ENCODE data around the gene COLGALT1. TPM values are rescaled to one million over a fixed set of nuclear protein-coding genes. Genes with fewer than 3 reads are reported as not detected.
A peak's percentile ranks its signal among the peaks of the same experiment; 100 is the strongest.

COLGALT1 gene
- total and polyA plus RNA-seq, 9 of the 15 experiments (the other 6 are each of a cell fraction or from before 2014, with no cell fraction given): 4.9 to 119 (median 82.6) TPM

- TF ChIP-seq, protein P1, sequence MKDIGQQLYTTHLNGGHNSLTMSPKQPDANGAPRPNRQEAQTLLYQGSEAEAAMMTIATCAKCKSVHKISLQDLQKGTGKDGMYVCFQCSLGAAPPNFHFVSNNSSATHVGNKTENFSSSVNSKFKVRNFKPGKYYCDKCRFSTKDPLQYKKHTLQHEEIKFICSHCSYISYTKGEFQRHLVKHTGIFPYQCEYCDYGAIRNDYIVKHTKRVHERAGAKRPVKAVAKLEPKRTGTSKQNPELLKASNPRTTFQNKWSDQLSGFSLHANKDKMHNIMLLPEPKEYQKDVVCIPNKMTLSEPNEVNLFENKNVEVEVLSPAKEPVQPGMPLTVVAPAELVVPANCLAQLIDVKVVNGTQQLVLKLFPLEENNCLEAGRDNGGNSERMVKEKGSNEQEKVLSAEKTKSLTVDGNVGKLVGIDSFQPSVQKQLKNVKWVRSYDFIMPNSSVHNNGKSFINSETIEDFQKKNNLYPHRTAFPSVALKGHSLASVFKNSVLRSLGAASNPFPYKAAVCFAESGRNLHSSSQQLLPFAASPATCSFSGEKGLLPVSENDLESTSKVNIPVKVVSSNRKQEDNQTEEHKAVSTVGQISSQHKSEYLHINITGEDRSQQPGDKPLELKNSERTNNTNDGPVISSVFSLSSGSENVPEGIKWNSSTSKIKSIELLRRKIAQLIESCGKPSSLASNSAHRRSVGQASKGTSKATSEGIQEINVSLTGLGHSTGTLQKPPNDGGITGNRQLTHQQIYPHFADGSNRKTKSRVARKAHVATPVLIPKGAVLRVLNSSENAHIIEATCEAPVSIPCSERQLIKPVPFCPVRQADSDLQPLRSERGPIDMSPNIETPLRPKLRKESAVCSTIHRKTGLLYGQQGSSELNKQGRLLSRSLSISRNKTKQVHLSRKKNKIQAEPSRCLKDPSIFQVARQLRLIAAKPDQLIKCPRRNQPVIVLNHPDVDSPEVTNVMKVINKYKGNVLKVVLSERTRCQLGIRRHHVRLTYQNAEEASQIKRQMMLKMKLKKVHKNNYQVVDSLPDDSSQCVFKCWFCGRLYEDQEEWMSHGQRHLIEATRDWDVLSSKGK (CRISPR knock-in tag; IDR thresholded peaks at IDR 0.05): no peak
- TF ChIP-seq CXXC5 (CRISPR knock-in tag; IDR thresholded peaks at IDR 0.05): no peak
- TF ChIP-seq, protein P2, sequence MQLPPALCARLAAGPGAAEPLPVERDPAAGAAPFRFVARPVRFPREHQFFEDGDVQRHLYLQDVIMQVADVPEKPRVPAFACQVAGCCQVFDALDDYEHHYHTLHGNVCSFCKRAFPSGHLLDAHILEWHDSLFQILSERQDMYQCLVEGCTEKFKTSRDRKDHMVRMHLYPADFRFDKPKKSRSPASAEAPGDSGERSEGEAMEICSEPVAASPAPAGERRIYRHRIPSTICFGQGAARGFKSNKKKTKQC (CRISPR knock-in tag; IDR thresholded peaks at IDR 0.05): no peak
- no peak for TF ChIP-seq RBM25 (IDR thresholded peaks at IDR 0.05; ENCODE audit: low read depth, low read length, severe bottlenecking)
- no peak for TF ChIP-seq TAL1 (IDR thresholded peaks at IDR 0.05)
- no peak for TF ChIP-seq ZNF444 (CRISPR knock-in tag; IDR thresholded peaks at IDR 0.05)
- no peak for TF ChIP-seq ZNF347 (CRISPR knock-in tag; IDR thresholded peaks at IDR 0.05; ENCODE audit: low read depth)
- TF ChIP-seq BRD4 (IDR thresholded peaks at IDR 0.05): no peak
- TF ChIP-seq POLR2AphosphoS5 (IDR thresholded peaks at IDR 0.05; ENCODE audit: control insufficient read depth, insufficient read depth, low read depth, low read length): no peak
- TF ChIP-seq, protein P3, sequence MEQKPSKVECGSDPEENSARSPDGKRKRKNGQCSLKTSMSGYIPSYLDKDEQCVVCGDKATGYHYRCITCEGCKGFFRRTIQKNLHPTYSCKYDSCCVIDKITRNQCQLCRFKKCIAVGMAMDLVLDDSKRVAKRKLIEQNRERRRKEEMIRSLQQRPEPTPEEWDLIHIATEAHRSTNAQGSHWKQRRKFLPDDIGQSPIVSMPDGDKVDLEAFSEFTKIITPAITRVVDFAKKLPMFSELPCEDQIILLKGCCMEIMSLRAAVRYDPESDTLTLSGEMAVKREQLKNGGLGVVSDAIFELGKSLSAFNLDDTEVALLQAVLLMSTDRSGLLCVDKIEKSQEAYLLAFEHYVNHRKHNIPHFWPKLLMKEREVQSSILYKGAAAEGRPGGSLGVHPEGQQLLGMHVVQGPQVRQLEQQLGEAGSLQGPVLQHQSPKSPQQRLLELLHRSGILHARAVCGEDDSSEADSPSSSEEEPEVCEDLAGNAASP (IDR thresholded peaks at IDR 0.05): no peak
- no peak for TF ChIP-seq ZNF830 (CRISPR knock-in tag; IDR thresholded peaks at IDR 0.05)
- TF ChIP-seq NUFIP1 (IDR thresholded peaks at IDR 0.05; ENCODE audit: partially characterized antibody): no peak
- TF ChIP-seq SAP30 (IDR thresholded peaks at IDR 0.05; ENCODE audit: borderline replicate concordance, insufficient read depth, low read depth, low read length, poor library complexity, severe bottlenecking): peak; percentile 62
- TF ChIP-seq NR1H2 (CRISPR knock-in tag; IDR thresholded peaks at IDR 0.05): peak; percentile 87; the same call in 1 of the 2 replicates
- TF ChIP-seq NONO (IDR thresholded peaks at IDR 0.05; ENCODE audit: low read depth in 2 of 2, low read length in 1 of 2): no peak
- 0 out of 2 replicates have a peak, but pooled peaks have one; percentile 44 for TF ChIP-seq CBFB (CRISPR knock-in tag; IDR thresholded peaks at IDR 0.05)
- no peak for TF ChIP-seq ZNF175 (CRISPR knock-in tag; IDR thresholded peaks at IDR 0.05; ENCODE audit: low read depth)
- TF ChIP-seq HOXB6 (CRISPR knock-in tag; IDR thresholded peaks at IDR 0.05; ENCODE audit: borderline replicate concordance): no peak
- no peak for TF ChIP-seq MYBL2 (IDR thresholded peaks at IDR 0.05; ENCODE audit: low read depth)
- no peak for TF ChIP-seq MYBL2 (CRISPR knock-in tag; IDR thresholded peaks at IDR 0.05; ENCODE audit: borderline replicate concordance)
- TF ChIP-seq TCF3 (CRISPR knock-in tag; IDR thresholded peaks at IDR 0.05): no peak
- TF ChIP-seq SMARCA4 (IDR thresholded peaks at IDR 0.05): no peak
- no peak for TF ChIP-seq ZNF121 (CRISPR knock-in tag; conservative IDR thresholded peaks at IDR 0.05)
- no peak for TF ChIP-seq NBN (IDR thresholded peaks at IDR 0.05; ENCODE audit: low read depth)
Measured at GRCh38 chr19:17555929-17556813, 722 bp downstream of the COLGALT1 start (continued).

Data from K562 (cell line).